ENCODE measurements around the gene DMD. TPM values are rescaled to one million over a fixed set of nuclear protein-coding genes. Genes with fewer than 3 reads are reported as not detected.

Gene DMD
- total RNA-seq, 1 donor from 2014 or later: 22.2 TPM

DNA sequence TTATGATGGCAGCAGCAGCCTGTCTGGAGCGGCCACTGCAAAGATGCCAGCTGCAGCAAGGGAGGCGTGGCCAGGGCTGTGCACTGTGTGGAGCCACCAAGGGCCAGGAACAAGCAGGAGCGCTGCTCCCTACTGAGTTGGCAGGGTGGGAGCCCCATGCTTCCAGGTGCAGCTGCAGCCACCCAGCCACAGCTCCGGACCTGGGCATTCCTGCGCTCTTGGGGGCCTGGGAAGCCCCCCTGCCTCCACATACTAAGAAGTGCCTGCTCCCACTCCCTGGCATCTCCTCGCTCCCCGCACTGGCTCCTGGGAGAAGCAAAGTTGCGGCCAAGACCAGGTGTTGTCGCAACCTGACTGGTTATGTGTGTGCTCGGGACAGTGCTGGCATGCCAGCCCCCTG, 619.8 kb downstream of the DMD start:
- TF ChIP-seq EZH2 (IDR thresholded peaks at IDR 0.05; ENCODE audit: insufficient read depth, low read length): no peak
- TF ChIP-seq, protein P1, sequence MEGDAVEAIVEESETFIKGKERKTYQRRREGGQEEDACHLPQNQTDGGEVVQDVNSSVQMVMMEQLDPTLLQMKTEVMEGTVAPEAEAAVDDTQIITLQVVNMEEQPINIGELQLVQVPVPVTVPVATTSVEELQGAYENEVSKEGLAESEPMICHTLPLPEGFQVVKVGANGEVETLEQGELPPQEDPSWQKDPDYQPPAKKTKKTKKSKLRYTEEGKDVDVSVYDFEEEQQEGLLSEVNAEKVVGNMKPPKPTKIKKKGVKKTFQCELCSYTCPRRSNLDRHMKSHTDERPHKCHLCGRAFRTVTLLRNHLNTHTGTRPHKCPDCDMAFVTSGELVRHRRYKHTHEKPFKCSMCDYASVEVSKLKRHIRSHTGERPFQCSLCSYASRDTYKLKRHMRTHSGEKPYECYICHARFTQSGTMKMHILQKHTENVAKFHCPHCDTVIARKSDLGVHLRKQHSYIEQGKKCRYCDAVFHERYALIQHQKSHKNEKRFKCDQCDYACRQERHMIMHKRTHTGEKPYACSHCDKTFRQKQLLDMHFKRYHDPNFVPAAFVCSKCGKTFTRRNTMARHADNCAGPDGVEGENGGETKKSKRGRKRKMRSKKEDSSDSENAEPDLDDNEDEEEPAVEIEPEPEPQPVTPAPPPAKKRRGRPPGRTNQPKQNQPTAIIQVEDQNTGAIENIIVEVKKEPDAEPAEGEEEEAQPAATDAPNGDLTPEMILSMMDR (IDR thresholded peaks at IDR 0.05; ENCODE audit: insufficient read depth, low read depth, low read length): no peak
- Mint-ChIP-seq H3K4me3 (ENCODE audit: unreplicated experiment) (no peak overlapping the region), H3K27ac (ENCODE audit: unreplicated experiment) (no peak overlapping the region), H3K36me3 (ENCODE audit: low read depth, unreplicated experiment) (no peaks in the 10 kb centered on the region), H3K9me3 (ENCODE audit: unreplicated experiment) (no peaks in the 10 kb centered on the region), H3K4me1 (ENCODE audit: low read depth, unreplicated experiment) (no peaks in the 10 kb centered on the region), H3K27me3 (ENCODE audit: low read depth, unreplicated experiment) (no peaks in the 10 kb centered on the region)
- Histone ChIP-seq H3K27me3 (ENCODE audit: insufficient read depth, low read length) (no peaks in the 10 kb centered on the region), H2AFZ (ENCODE audit: low read depth, low read length) (no peak overlapping the region), H3K9ac (ENCODE audit: low read length) (no peak overlapping the region), H3K36me3 (ENCODE audit: insufficient read depth, low read length) (no peaks in the 10 kb centered on the region), H3K9me3 (ENCODE audit: insufficient read depth, low read depth, low read length) (no peaks in the 10 kb centered on the region), H3K27ac (ENCODE audit: low read depth, low read length) (no peak overlapping the region), H3K4me2 (ENCODE audit: low read length) (no peak overlapping the region), H3K4me3 (ENCODE audit: insufficient read depth, low read depth, low read length) (no peak overlapping the region), H3K79me2 (ENCODE audit: insufficient read depth, low read length) (no peaks in the 10 kb centered on the region), H4K20me1 (ENCODE audit: insufficient read depth, low read length) (no peaks in the 10 kb centered on the region), H3K4me1 (ENCODE audit: insufficient read depth, low read length) (no peaks in the 10 kb centered on the region)
- FAIRE-seq (no peak), DNase-seq (ENCODE audit: low read depth) (no peak)

GRCh38 chrX:32582729-32583128, 628.6 kb downstream of the DMD start:
- no peaks in the 10 kb centered on the region for H4K20me1 ChIP-seq (ENCODE audit: insufficient read depth, low read length)
- FAIRE-seq (no peak), DNase-seq (ENCODE audit: low read depth) (no peak)
- H3K4me2 ChIP-seq (ENCODE audit: low read length): no peak overlapping the region
- no peaks in the 10 kb centered on the region for H3K27me3 ChIP-seq (ENCODE audit: insufficient read depth, low read length)
- Mint-ChIP-seq H3K4me1 (ENCODE audit: low read depth, unreplicated experiment) (no peaks in the 10 kb centered on the region), H3K27me3 (ENCODE audit: low read depth, unreplicated experiment) (no peaks in the 10 kb centered on the region), H3K27ac (ENCODE audit: unreplicated experiment) (no peak overlapping the region), H3K4me3 (ENCODE audit: unreplicated experiment) (no peak overlapping the region), H3K36me3 (ENCODE audit: low read depth, unreplicated experiment) (no peaks in the 10 kb centered on the region), H3K9me3 (ENCODE audit: unreplicated experiment) (no peaks in the 10 kb centered on the region)
- TF ChIP-seq, protein P1 (IDR thresholded peaks at IDR 0.05; ENCODE audit: insufficient read depth, low read depth, low read length): no peak
- no peak for TF ChIP-seq EZH2 (IDR thresholded peaks at IDR 0.05; ENCODE audit: insufficient read depth, low read length)
- no peaks in the 10 kb centered on the region for H3K9me3 ChIP-seq (ENCODE audit: insufficient read depth, low read depth, low read length)
- H3K36me3 ChIP-seq (ENCODE audit: insufficient read depth, low read length): no peaks in the 10 kb centered on the region
- H3K27ac ChIP-seq (ENCODE audit: low read depth, low read length): no peak overlapping the region
- H3K4me3 ChIP-seq (ENCODE audit: insufficient read depth, low read depth, low read length): no peak overlapping the region
- H3K9ac ChIP-seq (ENCODE audit: low read length): no peak overlapping the region
- H3K4me1 ChIP-seq (ENCODE audit: insufficient read depth, low read length): no peaks in the 10 kb centered on the region
- no peak overlapping the region for H2AFZ ChIP-seq (ENCODE audit: low read depth, low read length)
- no peaks in the 10 kb centered on the region for H3K79me2 ChIP-seq (ENCODE audit: insufficient read depth, low read length)

DNA sequence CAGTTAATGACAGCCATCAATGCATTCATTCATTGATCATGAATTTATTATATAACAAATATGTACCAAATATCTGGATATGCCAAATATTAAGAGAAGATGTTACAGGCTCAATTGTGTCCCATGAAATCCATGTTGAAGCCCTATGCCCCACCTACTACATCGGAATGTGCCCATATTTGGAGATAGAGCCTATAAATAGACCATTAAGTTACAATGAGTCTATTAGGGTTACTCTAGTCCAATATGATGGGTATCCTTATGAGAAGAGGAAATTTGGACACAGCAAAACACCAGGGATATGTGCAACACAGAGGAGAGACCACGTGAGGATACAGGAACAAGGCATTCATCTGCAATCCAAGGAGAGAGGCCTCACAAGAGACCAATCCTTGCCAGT, 634.5 kb downstream of the DMD start:
- H3K4me1 Mint-ChIP-seq (ENCODE audit: low read depth, unreplicated experiment): peaks cover 2% of the 10 kb centered on the region
- H3K9ac ChIP-seq (ENCODE audit: low read length): no peak overlapping the region
- H3K4me3 ChIP-seq (ENCODE audit: insufficient read depth, low read depth, low read length): no peak overlapping the region
- H3K4me2 ChIP-seq (ENCODE audit: low read length): no peak overlapping the region
- H3K9me3 Mint-ChIP-seq (ENCODE audit: unreplicated experiment): no peaks in the 10 kb centered on the region
- no peaks in the 10 kb centered on the region for H3K36me3 ChIP-seq (ENCODE audit: insufficient read depth, low read length)
- TF ChIP-seq, protein P1 (IDR thresholded peaks at IDR 0.05; ENCODE audit: insufficient read depth, low read depth, low read length): no peak
- no peak for TF ChIP-seq EZH2 (IDR thresholded peaks at IDR 0.05; ENCODE audit: insufficient read depth, low read length)
- H3K36me3 Mint-ChIP-seq (ENCODE audit: low read depth, unreplicated experiment): no peaks in the 10 kb centered on the region
- H3K4me1 ChIP-seq (ENCODE audit: insufficient read depth, low read length): no peaks in the 10 kb centered on the region
- no peaks in the 10 kb centered on the region for H3K27me3 ChIP-seq (ENCODE audit: insufficient read depth, low read length)
- H3K4me3 Mint-ChIP-seq (ENCODE audit: unreplicated experiment): no peak overlapping the region
- no peaks in the 10 kb centered on the region for H3K79me2 ChIP-seq (ENCODE audit: insufficient read depth, low read length)
- no peak overlapping the region for H3K27ac ChIP-seq (ENCODE audit: low read depth, low read length)
- H3K9me3 ChIP-seq (ENCODE audit: insufficient read depth, low read depth, low read length): no peaks in the 10 kb centered on the region
- no peaks in the 10 kb centered on the region for H3K27me3 Mint-ChIP-seq (ENCODE audit: low read depth, unreplicated experiment)
- no peaks in the 10 kb centered on the region for H4K20me1 ChIP-seq (ENCODE audit: insufficient read depth, low read length)
- no peak overlapping the region for H2AFZ ChIP-seq (ENCODE audit: low read depth, low read length)
- DNase-seq (ENCODE audit: low read depth) (no peak), FAIRE-seq (no peak)
- no peak overlapping the region for H3K27ac Mint-ChIP-seq (ENCODE audit: unreplicated experiment)

All from astrocyte (in vitro differentiated cells and primary cell).